Neural crest cell (in vitro differentiated cells): ENCODE data around the gene KRT15. TPM values are rescaled to one million over a fixed set of nuclear protein-coding genes. Genes with fewer than 3 reads are reported as not detected.

Experiments
- DNase-seq: peaks from one replicate; pipeline ENCODE4 v3.0.0; 2021; ENCODE audit warnings: low read depth, mixed read lengths, low spot score
- H3K27ac Mint-ChIP-seq: one replicate; pipeline ENCODE4 v1.8.0; 2021; ENCODE audit warnings: mild to moderate bottlenecking, mixed read lengths; ENCODE audit not compliant: unreplicated experiment
- H3K27me3 Mint-ChIP-seq: 2 replicates; pipeline ENCODE4 v1.8.0; 2021; ENCODE audit warnings: low read depth, mild to moderate bottlenecking, mixed read lengths
- H3K36me3 Mint-ChIP-seq: 2 replicates; pipeline ENCODE4 v1.8.0; 2021; ENCODE audit warnings: low read depth, mild to moderate bottlenecking, mixed read lengths
- H3K4me1 Mint-ChIP-seq: 2 replicates; pipeline ENCODE4 v1.8.0; 2021; ENCODE audit warnings: mixed read lengths
- H3K4me3 Mint-ChIP-seq: one replicate; pipeline ENCODE4 v1.8.0; 2021; ENCODE audit warnings: mild to moderate bottlenecking, mixed read lengths
- H3K9me3 Mint-ChIP-seq: 2 replicates; pipeline ENCODE4 v1.8.0; 2021; ENCODE audit warnings: mixed read lengths
- total RNA-seq: library from RNA; stranded (reverse); gene quantifications from 2 replicates; pipeline ENCODE4 v1.2.1, GENCODE V29; 2021
- TF ChIP-seq, protein P1 (sequence below): fragments of 200-600 bp; sonication (generic); conservative IDR thresholded peaks from 2 replicates; pipeline ENCODE4 v1.5.0; 2021; ENCODE audit warnings: antibody characterized with exemption, mild to moderate bottlenecking

KRT15 gene
- total RNA-seq, 1 donor from 2014 or later = not detected

DNA sequence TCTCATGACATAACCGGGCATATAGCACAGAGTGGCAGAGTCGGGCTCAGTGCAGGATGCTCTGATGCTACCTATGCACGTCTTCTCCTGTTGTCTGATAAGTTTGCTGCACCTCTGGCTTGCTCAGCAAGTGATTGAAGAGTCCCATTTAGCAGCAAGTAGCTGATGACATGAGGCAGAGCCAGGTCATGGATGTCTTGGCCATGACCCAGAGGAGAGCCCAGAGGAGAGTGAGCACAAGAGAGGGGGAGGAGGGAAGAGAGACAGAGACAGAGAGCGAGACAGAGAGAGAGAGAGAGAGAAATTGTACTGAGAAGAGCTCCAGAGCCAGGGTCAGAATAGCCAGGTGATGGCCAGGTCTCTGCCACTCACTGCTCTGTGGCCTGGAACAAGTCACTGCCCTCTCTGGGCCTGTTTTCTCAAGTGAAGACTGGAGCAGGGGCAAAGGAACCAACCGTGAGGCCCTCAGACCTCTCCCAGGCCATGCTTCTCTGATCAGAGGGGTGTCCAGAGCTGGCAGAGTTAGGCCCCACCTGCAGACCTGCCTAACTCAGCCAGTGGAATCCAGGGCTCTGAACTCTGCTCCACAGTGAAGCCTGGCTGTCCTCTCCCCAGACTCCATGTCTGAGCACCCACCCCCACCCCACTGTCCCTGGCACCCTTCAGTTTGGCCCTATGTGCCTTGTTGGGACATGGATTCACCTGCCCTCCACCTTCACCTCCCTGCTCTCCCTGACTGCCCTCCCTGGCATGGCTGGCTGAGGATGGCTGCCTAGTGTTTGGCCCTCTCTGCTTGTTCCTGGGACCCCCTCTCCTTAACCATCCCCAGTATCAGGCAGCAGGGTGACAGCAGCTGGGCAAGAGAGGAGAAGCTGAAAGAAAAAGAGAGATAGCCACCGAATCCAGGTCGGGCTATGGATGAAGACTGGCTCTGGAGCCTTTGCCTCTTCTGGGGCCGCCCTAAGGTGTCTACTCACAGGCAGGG lies 33.5 kb downstream of the KRT15 start:
- Mint-ChIP-seq H3K36me3 (no peaks in the 10 kb centered on the region), H3K4me3 (no peak overlapping the region), H3K27me3 (no peaks in the 10 kb centered on the region), H3K9me3 (no peaks in the 10 kb centered on the region), H3K4me1 (no peaks in the 10 kb centered on the region), H3K27ac (no peak overlapping the region)
- DNase-seq = no peak
- TF ChIP-seq, protein P1, sequence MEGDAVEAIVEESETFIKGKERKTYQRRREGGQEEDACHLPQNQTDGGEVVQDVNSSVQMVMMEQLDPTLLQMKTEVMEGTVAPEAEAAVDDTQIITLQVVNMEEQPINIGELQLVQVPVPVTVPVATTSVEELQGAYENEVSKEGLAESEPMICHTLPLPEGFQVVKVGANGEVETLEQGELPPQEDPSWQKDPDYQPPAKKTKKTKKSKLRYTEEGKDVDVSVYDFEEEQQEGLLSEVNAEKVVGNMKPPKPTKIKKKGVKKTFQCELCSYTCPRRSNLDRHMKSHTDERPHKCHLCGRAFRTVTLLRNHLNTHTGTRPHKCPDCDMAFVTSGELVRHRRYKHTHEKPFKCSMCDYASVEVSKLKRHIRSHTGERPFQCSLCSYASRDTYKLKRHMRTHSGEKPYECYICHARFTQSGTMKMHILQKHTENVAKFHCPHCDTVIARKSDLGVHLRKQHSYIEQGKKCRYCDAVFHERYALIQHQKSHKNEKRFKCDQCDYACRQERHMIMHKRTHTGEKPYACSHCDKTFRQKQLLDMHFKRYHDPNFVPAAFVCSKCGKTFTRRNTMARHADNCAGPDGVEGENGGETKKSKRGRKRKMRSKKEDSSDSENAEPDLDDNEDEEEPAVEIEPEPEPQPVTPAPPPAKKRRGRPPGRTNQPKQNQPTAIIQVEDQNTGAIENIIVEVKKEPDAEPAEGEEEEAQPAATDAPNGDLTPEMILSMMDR = no peak

DNA sequence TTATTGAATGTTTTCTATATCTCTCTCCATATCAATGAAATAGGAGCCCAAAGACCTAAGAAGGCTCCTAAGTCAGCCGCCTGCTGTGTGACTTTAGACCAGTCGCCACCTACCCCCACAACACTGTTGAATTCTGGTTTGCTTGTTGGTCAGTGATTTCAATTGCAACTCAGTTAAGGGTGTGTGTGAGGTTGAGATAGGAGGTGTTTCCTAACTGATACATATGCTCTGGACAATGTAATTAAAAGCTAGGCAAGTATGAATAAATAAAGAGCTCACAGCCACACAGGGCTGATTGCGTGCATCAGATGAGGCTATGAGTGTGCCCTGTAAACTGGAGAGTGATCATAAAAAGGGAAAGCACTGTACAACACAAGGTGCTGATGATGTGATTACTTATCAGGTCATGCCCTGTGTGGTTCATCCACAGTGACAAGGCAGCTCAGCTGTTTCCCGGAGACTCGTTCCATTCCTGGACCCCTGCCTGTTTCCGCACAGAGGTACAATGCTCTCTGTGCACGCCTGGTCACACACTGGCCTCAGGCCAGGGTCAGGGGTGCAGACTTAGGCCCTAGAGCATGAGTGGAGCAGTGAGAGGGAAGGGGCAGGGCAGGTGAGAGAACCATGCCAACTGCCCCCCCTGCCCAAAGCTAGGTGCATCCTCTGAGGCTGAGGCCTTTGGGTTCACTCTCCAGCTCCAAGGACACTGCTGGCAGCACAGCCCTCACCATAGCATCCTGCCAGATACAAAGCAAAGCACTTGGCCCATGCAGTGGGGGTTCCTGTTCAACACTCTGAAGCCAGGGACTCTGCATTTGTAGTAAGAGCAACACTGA lies 34.5 kb downstream of the KRT15 start:
- Mint-ChIP-seq H3K9me3 (no peaks in the 10 kb centered on the region), H3K27ac (no peak overlapping the region)

DNA sequence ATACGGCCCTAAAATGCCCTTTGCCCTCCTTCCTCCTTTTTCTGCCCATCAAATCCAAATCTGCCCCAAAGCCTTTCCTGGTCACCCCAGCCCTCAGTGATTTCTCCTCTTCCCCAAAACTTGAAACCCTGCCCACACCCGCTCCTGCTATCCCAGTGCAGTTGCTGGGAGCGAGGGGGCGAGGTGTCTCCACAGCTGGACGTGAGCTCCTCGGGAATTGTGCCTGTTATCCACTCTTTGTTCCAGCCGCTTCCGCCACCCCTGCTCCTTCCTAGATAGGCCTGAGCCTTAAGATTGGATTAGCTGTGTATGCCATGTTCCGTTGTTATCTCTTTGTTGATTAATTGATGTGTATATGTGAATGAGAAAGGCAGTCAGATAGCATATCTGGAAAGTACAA lies 35.2 kb downstream of the KRT15 start:
- no peaks in the 10 kb centered on the region for H3K27me3 Mint-ChIP-seq
- H3K36me3 Mint-ChIP-seq = no peaks in the 10 kb centered on the region
- H3K4me3 Mint-ChIP-seq = no peak overlapping the region
- no peaks in the 10 kb centered on the region for H3K4me1 Mint-ChIP-seq
- H3K9me3 Mint-ChIP-seq = no peaks in the 10 kb centered on the region
- no peak overlapping the region for H3K27ac Mint-ChIP-seq
- TF ChIP-seq, protein P1 = no peak
- no peak for DNase-seq

More for the DNA sequence above, 34.5 kb downstream of the KRT15 start:
- TF ChIP-seq, protein P1 = no peak
- Mint-ChIP-seq H3K27me3 (no peaks in the 10 kb centered on the region), H3K4me1 (no peaks in the 10 kb centered on the region), H3K36me3 (no peaks in the 10 kb centered on the region), H3K4me3 (no peak overlapping the region)
- DNase-seq = no peak

DNA sequence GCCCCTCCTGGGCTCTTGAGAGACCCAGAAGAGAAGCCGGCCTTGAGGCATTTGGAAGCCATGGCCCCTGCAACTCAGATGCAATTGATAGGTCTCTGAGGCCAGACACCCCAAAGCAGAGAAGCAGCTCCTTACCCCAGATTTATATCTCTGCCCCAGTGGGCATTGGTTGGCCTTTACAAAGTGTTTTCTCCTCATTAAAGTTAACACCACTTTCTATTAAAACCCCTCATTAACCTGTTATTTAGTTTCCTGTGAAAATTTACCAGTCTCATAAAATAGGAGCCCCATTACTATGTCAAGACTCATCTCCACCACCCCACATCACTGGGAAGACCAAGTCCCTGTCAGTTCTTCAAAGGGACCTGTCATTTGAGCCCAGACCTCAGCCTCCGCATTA lies 37.7 kb downstream of the KRT15 start, which contains the start of gene KRT35:
Gene KRT35 (minus strand): TSS at position 116 of the 400 bp plus-strand sequence. CDS start 54 bp downstream, at position 62.
- no peak within 1 kb of the TSS for H3K27ac Mint-ChIP-seq
- no peak for DNase-seq
- no peaks in the 10 kb centered on the region for H3K36me3 Mint-ChIP-seq
- no peaks in the 10 kb centered on the region for H3K27me3 Mint-ChIP-seq
- no peak within 1 kb of the TSS for H3K4me3 Mint-ChIP-seq
- TF ChIP-seq, protein P1 = no peak
- peaks cover 4% of the 10 kb centered on the region for H3K4me1 Mint-ChIP-seq
- H3K9me3 Mint-ChIP-seq = no peaks in the 10 kb centered on the region

DNA sequence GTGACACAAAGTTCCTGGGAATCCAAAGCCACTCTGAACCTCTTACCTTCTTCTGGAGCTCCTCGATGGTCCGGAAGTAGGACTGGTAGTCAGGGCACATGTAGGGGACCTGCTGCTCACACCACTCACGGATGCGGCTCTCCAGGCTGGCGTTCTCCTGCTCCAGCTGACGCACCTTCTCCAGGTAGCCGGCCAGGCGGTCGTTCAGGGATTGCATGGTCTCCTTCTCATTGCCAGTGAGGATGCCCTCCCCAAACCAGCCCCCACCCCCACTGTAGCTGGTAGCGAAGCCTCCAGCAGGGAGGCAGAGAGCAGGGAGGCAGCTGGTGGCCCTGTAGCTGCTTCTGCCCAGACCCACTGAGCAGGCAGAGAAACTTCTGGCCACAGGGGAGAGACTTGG lies 38.1 kb downstream of the KRT15 start:
- Mint-ChIP-seq H3K27ac (no peak overlapping the region), H3K27me3 (no peaks in the 10 kb centered on the region), H3K9me3 (no peaks in the 10 kb centered on the region), H3K4me1 (peaks cover 4% of the 10 kb centered on the region), H3K4me3 (no peak overlapping the region), H3K36me3 (no peaks in the 10 kb centered on the region)
- TF ChIP-seq, protein P1 = no peak
- no peak for DNase-seq
